Fibroblast of skin of abdomen (primary cell): ENCODE data around the gene PFN2. TPM values are rescaled to one million over a fixed set of nuclear protein-coding genes. Genes with fewer than 3 reads are reported as not detected.
A peak's percentile ranks its signal among the peaks of the same experiment; 100 is the strongest.
"Not testable (repeated sequence)": the region's sequence is repeated elsewhere in the genome, so short reads cannot be mapped to it uniquely, and the experiment has no call there.

Experiments used
- DNase-seq: peaks from one replicate; pipeline ENCODE4 v3.0.0-alpha.2; 2013
- polyA plus RNA-seq, 2 experiments: library from polyadenylated mRNA; unstranded; fragments of 120-200 nt; gene quantifications; one replicate each; pipeline ENCODE4 v1.2.1, GENCODE V29; 2013; ENCODE audit not compliant: insufficient read length in 2 of 2

The PFN2 gene
- polyA plus RNA-seq (2013, experiment 1 of 2; ENCODE audit: insufficient read length) = 328 TPM
- polyA plus RNA-seq (2013, experiment 2 of 2; ENCODE audit: insufficient read length) = 330 TPM

GRCh38 chr3:149970716-149971402, at the start of gene PFN2:
TSS of gene PFN2 (minus strand) at chr3:149970895. CDS start at chr3:149970856, 39 bp downstream.
- peak; percentile 93 for DNase-seq

DNA sequence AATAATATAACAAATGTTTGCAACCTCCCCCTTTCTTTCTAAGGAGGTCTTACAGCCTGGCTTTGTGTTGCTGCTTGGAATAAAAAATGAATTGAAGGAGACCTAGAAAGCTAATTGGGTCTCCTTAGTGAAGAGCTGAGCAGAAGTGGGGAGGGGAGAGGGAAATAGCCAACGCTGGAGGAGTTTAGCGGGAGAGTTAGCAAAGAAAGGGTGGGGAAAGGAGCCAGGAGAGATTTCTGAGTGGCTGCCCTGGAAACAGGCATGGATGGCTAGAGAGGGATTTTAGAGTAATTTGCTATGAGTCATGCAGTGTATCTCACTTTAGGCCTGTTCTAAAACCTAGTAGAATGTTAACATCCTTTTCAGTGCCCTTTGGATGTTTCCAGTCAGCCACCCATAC, 45.2 kb upstream of the PFN2 start:
- DNase-seq = peak; percentile 7

- DNase-seq = no peak
Measured at GRCh38 chr3:150014782-150015181, 44.1 kb upstream of the PFN2 start.

DNA sequence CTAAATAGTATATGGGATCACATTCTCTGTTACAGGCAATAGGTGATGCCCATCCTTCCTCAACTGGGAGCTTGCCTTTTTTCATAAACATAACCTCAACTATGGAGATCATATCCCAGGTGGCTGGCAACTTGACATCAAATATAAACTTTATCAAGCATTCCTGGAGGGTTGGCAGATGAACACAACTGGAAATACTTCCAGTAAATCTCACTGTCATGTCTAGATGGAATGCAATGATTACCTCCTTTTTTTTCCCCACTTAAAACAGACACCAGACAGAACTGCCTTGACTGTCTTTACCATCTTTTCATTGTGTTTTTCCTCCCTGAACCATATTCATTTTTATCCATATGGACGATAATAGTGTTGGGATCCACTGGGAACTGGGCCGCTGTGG, 43.1 kb upstream of the PFN2 start:
- DNase-seq = no peak

- DNase-seq = no peak
Measured at GRCh38 chr3:150006794-150007193, 36.1 kb upstream of the PFN2 start.

DNA sequence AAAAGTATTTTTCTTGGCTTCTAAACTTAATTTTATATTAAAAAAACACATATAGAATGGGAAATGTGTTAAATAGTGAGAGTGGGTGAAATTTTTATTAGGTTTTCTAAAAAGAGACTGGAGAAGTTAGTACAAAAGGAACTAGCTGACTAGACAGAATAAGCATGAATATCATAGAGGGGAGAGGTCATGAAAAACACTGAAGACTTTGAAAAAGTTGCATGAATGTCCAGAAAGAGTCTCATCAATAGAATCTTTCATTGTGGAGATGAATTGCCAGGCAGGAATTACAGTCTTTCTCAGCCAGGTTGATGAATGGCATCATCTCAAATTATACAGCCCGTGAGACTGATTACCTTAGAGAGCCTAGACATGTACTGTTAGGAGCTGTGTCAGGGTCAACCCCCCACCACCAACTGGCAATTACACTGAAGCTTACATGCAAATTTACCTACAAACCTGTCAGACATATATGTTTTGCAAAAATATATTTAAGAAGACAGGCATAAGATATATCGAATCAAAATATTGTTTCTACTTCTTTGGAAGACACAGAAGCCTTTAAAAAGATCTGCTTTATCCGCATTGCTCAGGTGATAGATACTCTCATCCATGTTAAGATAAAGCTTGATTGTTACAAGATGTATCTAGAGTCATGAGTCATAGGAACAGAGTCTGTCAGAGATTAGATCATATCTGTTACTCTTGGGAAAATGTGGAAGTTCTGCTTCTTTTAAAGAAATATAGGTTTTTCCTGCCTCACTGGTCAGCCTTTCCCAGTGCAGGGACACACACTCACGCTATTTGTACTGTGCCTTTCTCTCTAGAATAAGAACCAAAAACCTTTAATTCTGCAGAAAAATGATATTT, 34.8 kb upstream of the PFN2 start:
- DNase-seq = peak; percentile 52

- peak; percentile 56 for DNase-seq
Measured at GRCh38 chr3:150000641-150001040, 29.9 kb upstream of the PFN2 start.

GRCh38 chr3:149999421-149999820, 28.7 kb upstream of the PFN2 start:
- DNase-seq = no peak

DNA sequence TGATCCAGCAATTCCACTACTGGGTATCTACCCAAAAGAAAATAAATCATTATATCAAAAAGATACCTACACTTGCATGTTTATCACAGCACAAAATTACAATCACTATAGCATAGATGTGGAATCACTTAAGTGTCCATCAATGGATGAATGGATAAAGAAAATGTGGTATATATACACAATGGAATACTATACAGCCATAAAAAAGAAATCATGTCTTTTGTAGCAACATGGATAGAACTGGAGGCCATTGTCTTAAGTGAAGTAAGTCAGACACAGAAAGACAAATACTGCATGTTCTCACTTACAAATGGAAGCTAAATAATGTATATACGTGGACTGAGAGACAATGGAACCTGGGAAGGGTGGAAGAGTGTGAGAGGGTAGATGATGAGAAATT, 28.3 kb upstream of the PFN2 start:
- no peak for DNase-seq

- no peak for DNase-seq
Measured at GRCh38 chr3:149992416-149993058, 21.8 kb upstream of the PFN2 start.

DNA sequence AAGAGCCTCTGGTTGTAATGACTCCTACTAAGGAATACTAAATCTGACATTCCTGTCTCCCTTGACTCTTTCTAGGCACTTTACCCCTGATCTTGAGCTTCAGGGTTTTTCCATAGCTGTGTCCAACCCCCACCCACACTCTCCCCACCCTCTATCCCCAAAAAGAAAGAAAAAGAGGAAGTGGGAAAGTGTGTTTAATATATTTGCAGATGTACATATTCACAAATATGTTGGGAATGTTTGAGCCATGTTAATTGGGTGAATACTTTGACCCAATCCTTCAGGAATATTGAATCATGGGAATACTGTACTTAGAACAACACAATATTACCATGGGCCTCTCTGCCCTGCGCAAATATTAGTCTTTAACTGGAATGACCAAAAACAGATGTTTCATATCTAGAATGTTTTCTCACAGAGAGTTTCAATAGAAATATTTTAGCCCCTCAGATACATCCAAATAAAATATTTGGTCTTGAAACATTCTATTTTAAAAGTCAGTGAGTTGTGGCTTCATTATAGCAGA, 19.8 kb upstream of the PFN2 start:
- DNase-seq = peak; percentile 70

DNA sequence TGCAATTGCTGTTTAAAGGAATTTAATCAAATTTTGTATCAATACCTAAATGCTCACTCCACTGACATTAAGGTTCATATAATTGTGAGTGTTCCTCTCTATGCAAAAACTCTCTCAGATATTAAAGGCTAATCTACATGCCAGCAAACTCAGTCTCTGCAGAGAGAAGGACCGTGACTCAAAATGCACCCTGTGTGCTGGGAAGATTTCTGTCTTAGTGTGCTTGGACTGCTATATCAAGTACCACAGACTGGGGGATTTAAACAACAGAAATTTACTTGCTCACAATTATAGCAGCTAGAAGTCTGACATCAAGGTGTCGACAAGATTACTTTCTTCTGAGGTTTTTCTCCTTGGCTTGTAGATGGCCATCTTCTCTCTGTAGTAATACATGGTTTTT, 18.6 kb upstream of the PFN2 start:
- no peak for DNase-seq

DNA sequence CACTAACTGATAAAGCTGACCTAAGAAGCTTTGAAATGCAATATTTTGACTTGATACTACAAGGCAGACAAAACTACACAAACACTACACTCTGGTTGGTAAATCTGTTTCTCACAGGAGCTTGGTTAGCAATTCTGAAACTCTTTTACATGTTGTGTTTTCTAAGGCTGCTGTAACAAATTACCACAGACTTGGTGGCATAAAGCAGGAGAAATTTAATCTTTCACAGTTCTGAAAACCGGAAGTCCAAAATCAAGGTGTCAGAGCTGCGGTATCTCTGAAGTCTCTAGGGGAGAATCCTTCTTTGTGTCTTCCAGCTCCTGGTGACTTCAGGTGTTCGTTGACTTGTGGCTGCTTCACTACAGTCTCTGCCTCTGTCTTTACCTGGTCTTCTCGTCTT, 12.9 kb upstream of the PFN2 start:
- DNase-seq = no peak

DNA sequence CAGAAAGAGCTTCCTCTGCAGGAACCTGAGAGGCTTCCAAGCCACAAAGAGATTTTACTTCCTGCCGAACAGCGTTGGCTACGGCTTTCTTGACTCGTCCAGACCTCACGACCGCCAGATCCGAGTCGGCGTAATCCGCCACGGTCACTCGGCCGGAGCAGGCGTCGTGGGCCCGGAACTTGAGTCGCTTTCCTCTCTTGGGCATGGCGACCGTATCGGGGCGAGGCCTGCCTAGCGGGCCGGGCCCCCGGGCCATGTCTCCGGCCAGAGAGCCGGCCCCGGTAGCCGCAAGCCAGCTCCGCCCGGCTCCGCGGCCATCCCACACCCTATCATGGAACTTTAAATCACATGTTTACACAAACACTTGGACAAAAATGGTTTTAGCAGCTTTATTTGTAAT, 12.4 kb upstream of the PFN2 start:
- not testable (repeated sequence) for DNase-seq

DNA sequence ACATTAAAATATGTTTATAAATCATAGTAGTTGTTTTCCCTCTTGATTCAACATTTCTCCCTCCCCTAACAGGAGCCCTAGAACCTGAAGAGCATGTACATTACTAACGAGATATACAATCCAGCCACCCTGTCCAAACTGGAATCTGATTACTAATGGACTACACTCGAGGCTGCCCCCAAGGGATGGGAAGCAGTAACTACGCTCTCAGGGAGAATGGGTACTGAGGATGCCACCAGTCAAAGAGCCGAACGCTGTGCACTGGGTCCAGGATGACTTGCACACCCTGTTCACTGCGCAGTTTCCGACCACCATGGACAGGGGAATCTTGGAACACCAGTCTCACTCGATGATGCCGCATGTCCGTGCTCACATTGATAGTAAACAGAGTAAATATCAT, 11.3 kb upstream of the PFN2 start:
- not testable (repeated sequence) for DNase-seq

DNA sequence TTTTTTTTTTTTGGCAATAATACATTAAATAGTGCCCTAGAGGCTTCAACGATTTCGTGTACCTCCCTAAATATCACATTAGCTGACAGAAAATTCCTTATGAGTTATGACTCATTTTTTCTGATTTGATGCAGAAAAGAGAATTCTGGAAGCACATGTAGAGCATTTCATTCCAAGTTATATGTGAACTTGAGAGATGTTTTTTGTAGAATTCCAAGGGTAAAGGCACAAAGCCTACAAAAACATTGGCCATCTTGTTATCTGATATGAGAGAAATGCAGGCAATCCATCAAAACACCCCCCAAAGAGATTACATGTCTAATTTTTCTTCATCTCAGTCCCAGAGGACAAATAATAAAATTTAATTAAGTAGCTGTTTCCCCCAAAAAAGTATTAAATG, 6.7 kb upstream of the PFN2 start:
- DNase-seq = peak; percentile 46

GRCh38 chr3:149975919-149976318, 5.2 kb upstream of the PFN2 start:
- DNase-seq = no peak

DNA sequence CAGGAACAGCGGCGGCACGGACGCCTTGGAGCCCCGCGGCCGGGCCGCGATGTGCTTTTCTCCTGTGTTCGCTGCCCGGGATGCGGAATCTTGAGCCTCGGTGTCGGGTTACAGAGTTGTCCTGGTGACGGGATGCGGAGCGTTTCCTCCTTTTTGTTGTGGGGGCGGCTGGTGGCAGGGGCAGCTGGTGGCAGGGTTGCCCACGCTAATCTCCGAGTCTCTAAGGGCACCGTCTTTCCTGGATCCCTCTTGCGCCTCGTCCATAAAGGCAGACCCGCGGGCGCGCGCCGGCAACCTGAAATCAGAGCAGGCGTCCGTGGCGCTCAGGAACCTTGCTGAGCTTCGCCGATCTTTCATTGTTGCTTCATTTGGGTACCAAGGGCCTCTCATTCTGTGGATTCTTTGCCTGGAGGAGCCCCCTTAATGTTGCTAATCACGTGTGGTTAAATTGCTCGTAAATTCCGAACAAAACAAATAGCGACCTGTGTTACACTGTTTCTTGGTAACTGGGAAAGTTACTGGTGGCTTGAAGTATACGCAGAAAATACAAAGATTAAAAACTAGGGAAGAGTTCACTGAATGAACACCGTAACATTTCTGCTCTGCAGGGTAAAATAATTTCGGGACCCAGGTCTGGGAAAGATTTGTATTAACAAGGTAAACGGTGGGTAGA, 844 bp upstream of the PFN2 start:
- no peak for DNase-seq

GRCh38 chr3:149969940-149970715, 567 bp downstream of the PFN2 start:
- DNase-seq = peak; percentile 88

GRCh38 chr3:149969110-149969939, 1.4 kb downstream of the PFN2 start:
- peak; percentile 88 for DNase-seq

DNA sequence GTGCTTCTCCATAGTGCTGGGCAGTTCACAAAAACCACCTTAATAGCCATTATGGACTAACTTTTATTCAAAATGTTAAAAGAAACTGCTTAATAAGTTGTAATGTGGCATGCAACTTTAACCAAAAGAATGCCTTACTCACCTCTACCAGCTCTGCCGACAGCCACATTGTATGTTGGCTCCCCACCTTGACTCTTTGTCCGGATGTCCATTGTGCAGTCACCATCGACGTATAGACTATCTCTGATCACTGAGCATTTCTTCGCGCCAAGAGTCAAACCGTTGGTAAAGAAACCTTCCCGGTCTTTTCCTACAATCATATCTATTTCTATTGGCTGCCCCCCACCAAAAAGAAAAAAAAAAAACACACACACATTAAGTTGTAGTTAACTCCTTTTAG, 2.5 kb downstream of the PFN2 start:
- peak; percentile 54 for DNase-seq
